AG10803 (cell line): ENCODE data around the gene PKDCC.

Experiments
- DNase-seq: peaks from one replicate; pipeline ENCODE4 v3.0.0; 2010; ENCODE audit warnings: low read depth
- H3K4me3 ChIP-seq: 2 replicates; pipeline ENCODE4 v1.5.1; 2011; ENCODE audit warnings: mild to moderate bottlenecking, low read length, control low read depth
- TF ChIP-seq, protein P1 (sequence below): conservative IDR thresholded peaks from 2 replicates; pipeline ENCODE4 v1.5.1; 2011; ENCODE audit warnings: mild to moderate bottlenecking, low read length, control low read depth, inconsistent platforms

Gene PKDCC

GRCh38 chr2:42036940-42037339 is 10.9 kb upstream of the PKDCC start:
- TF ChIP-seq, protein P1, sequence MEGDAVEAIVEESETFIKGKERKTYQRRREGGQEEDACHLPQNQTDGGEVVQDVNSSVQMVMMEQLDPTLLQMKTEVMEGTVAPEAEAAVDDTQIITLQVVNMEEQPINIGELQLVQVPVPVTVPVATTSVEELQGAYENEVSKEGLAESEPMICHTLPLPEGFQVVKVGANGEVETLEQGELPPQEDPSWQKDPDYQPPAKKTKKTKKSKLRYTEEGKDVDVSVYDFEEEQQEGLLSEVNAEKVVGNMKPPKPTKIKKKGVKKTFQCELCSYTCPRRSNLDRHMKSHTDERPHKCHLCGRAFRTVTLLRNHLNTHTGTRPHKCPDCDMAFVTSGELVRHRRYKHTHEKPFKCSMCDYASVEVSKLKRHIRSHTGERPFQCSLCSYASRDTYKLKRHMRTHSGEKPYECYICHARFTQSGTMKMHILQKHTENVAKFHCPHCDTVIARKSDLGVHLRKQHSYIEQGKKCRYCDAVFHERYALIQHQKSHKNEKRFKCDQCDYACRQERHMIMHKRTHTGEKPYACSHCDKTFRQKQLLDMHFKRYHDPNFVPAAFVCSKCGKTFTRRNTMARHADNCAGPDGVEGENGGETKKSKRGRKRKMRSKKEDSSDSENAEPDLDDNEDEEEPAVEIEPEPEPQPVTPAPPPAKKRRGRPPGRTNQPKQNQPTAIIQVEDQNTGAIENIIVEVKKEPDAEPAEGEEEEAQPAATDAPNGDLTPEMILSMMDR: no peak
- no peak overlapping the region for H3K4me3 ChIP-seq
- no peak for DNase-seq

DNA sequence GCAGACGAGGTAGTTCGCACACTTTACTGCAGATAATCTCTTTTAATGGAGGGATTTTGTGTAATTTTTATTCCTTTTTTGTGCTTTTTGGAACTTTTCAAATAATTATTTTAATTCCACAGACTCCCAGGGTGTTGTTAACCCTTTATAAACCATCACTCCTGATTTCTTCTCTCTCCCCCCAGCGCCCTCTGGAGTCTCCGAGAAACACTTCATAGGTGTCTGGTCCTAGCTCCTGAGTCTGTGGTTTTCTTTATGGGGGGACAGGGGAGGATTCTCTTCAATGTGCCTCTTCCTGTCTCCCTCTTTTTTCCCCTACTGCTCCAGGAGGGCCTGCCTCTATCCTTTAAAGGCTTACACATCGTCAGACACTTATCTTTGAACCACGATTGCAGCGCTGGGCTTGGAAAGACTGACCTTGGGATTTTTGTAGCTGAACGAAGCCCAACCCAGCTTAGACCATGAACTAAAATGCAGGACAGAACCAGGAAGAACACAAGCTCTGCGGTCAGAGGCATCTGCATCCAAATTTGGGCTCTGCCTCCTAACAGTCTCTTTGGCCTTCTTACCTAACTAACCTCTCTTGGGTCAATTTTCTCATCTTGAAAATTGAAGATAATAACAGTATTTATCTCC is 7.1 kb upstream of the PKDCC start:
- H3K4me3 ChIP-seq: no peak overlapping the region
- no peak for DNase-seq
- TF ChIP-seq, protein P1: no peak

DNA sequence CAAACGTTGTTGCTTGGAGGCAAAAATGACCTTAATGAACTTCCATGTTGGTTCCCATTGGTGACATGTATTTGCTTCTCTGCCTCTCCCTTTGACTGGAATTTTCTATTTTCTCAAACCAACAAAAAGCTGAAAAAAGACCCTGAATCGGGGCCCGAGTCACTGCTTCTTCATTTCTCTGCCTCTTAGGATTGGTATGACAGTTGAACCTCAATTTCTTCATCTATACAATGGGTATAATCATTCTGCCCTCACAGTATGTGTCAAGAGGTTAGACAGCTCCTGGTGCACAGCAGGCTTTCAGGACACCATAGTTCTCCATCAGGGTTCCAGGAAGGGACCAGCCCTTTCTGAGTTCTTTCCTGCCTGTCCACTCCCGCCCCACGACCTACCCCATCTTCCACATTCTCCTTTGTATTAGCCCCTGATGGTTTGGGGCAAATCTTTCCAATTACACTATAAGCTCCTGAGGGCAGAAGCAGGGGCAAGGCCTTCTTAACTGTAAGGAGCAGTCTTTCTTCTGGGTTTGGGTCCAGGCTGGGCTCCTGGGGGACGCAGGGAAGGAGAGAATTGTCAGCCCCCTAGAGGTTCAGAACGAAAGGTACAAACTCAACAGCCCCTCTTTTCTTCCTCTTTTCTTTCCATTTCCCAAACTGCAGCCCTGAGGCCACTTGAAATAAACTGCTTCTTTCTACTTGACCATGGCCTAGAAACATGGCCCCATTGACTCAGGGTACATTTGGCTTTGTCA is 6.3 kb upstream of the PKDCC start:
- DNase-seq: no peak
- H3K4me3 ChIP-seq: no peak overlapping the region
- TF ChIP-seq, protein P1: no peak

- no peak for DNase-seq
- TF ChIP-seq, protein P1: no peak
Observed at GRCh38 chr2:42042631-42043355, 5.0 kb upstream of the PKDCC start.

DNA sequence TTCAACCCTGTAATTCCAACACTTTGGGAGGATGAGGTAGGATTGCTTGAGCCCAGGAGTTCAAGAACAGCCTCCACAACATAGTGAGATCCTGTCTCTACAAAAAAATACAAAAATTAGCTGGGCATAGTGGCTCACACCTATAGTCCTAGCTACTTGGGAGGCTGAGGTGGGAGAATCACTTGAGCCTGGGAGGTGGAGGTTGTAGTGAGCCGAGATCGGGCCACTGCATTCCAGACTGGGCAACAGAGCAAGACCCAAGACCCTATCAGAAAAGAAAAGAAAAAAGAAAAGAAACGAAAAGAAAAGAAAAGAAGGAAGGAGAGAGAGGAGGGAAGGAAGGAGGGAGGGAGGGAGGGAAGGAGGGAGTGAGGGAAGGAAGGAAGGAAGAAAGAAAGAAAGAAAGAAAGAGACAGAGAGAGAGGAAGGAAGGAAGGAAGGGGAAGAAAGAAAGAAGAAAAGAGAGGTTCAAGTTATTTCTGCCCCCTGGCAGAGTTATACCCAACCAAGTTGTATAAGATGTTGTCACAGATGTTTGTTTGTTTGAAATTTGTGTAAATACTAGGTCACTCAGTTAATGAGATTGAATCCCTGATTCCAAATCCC is 3.9 kb upstream of the PKDCC start:
- no peak overlapping the region for H3K4me3 ChIP-seq
- TF ChIP-seq, protein P1: no peak
- DNase-seq: no peak

More at GRCh38 chr2:42042631-42043355, 5.0 kb upstream of the PKDCC start:
- H3K4me3 ChIP-seq: no peak overlapping the region

- no peak for DNase-seq
- no peak overlapping the region for H3K4me3 ChIP-seq
- TF ChIP-seq, protein P1: no peak
Observed at GRCh38 chr2:42044939-42045338, 2.9 kb upstream of the PKDCC start.
